ENCODE measurements around the gene ITGAD.

Gene ITGAD

GRCh38 chr16:31455601-31456314 is 62.6 kb downstream of the ITGAD start:
- in situ Hi-C loops (cut with MboI; ENCODE audit: low sequenced_read_pairs): loop anchor here (10.0 kb wide), 1 partner anchor 409 kb away; no protein-coding TSS in a partner anchor

- in situ Hi-C loops (cut with MboI; ENCODE audit: low sequenced_read_pairs): loop anchor here (10.0 kb wide), 1 partner anchor 408 kb away; no protein-coding TSS in a partner anchor
Observed at GRCh38 chr16:31456988-31457360, 63.8 kb downstream of the ITGAD start.

- in situ Hi-C loops (cut with MboI; ENCODE audit: low sequenced_read_pairs): loop anchor here (10.0 kb wide), 1 partner anchor 407 kb away; no protein-coding TSS in a partner anchor
Observed at GRCh38 chr16:31458073-31458843, 65.1 kb downstream of the ITGAD start.

- in situ Hi-C loops (cut with MboI; ENCODE audit: low sequenced_read_pairs): loop anchor here (10.0 kb wide), 1 partner anchor 406 kb away; no protein-coding TSS in a partner anchor
Observed at GRCh38 chr16:31458844-31459686, 65.9 kb downstream of the ITGAD start, which contains the start of gene ARMC5. TSS of gene ARMC5 (plus strand) at chr16:31459501. CDS start at chr16:31459525, 24 bp downstream.

- in situ Hi-C loops (cut with MboI; ENCODE audit: low sequenced_read_pairs): loop anchor here (10.0 kb wide), 1 partner anchor 405 kb away; no protein-coding TSS in a partner anchor
Observed at GRCh38 chr16:31459687-31460581, 66.8 kb downstream of the ITGAD start.

GRCh38 chr16:31460582-31461002 is 67.5 kb downstream of the ITGAD start:
- in situ Hi-C loops (cut with MboI; ENCODE audit: low sequenced_read_pairs): no loop called here

GRCh38 chr16:31461201-31461920 is 68.2 kb downstream of the ITGAD start:
- in situ Hi-C loops (cut with MboI; ENCODE audit: low sequenced_read_pairs): no loop called here

GRCh38 chr16:31461921-31462804 is 69.0 kb downstream of the ITGAD start:
- in situ Hi-C loops (cut with MboI; ENCODE audit: low sequenced_read_pairs): no loop called here

- in situ Hi-C loops (cut with MboI; ENCODE audit: low sequenced_read_pairs): no loop called here
Observed at GRCh38 chr16:31464348-31464769, 71.2 kb downstream of the ITGAD start.

GRCh38 chr16:31464781-31465260 is 71.7 kb downstream of the ITGAD start:
- in situ Hi-C loops (cut with MboI; ENCODE audit: low sequenced_read_pairs): no loop called here

- in situ Hi-C loops (cut with MboI; ENCODE audit: low sequenced_read_pairs): no loop called here
Observed at GRCh38 chr16:31465788-31466370, 72.7 kb downstream of the ITGAD start.

GRCh38 chr16:31466381-31466841 is 73.3 kb downstream of the ITGAD start:
- in situ Hi-C loops (cut with MboI; ENCODE audit: low sequenced_read_pairs): no loop called here

- in situ Hi-C loops (cut with MboI; ENCODE audit: low sequenced_read_pairs): no loop called here
Observed at GRCh38 chr16:31467151-31467773, 74.1 kb downstream of the ITGAD start.

GRCh38 chr16:31467858-31468257 is 74.7 kb downstream of the ITGAD start:
- in situ Hi-C loops (cut with MboI; ENCODE audit: low sequenced_read_pairs): no loop called here

- in situ Hi-C loops (cut with MboI; ENCODE audit: low sequenced_read_pairs): no loop called here
Observed at GRCh38 chr16:31470615-31471014, 77.5 kb downstream of the ITGAD start.

GRCh38 chr16:31471241-31471874 is 78.2 kb downstream of the ITGAD start:
- in situ Hi-C loops (cut with MboI; ENCODE audit: low sequenced_read_pairs): no loop called here

Data from HL-60/S4 (cell line).